A549 (cell line): ENCODE data around the gene TKTL2.

Experiments used
- CBX2 ChIP-seq: fragments of 200-600 bp; sonication (generic); IDR thresholded peaks from 2 replicates; pipeline ENCODE4 v1.6.1; 2016; ENCODE audit warnings: low read depth, mild to moderate bottlenecking, borderline replicate concordance
- MAFK ChIP-seq: fragments of 450-650 bp; IDR thresholded peaks from 2 replicates; pipeline ENCODE4 v1.6.1; 2014; ENCODE audit not compliant: partially characterized antibody
- NPAS2 ChIP-seq: fragments of 250-450 bp; sonication (Bioruptor Pico); IDR thresholded peaks from 2 replicates; pipeline ENCODE4 v1.8.0; 2022; ENCODE audit warnings: mild to moderate bottlenecking, moderate library complexity, borderline replicate concordance
- POLR2A ChIP-seq: IDR thresholded peaks from 2 replicates; pipeline ENCODE4 v1.6.1; 2012; ENCODE audit warnings: mild to moderate bottlenecking, low read length
- POLR2AphosphoS2 ChIP-seq: conservative IDR thresholded peaks from 2 replicates; pipeline ENCODE4 v1.6.1; 2012; ENCODE audit warnings: low read length, improper control_type of control experiment, inconsistent platforms
- RAD21 ChIP-seq, 2 experiments: fragments of >200 bp in 1 of 2; sonication (Bioruptor Twin) in 1 of 2; formaldehyde crosslinking in 1 of 2; IDR thresholded peaks in 1 of 2; conservative IDR thresholded peaks in 1 of 2; 2 replicates in 1 of 2; 3 replicates in 1 of 2; pipeline ENCODE4 v1.6.1; 2012 to 2018; ENCODE audit warnings: inconsistent platforms in 1 of 2
- TF ChIP-seq, protein P1 (sequence below): fragments of 450-650 bp; IDR thresholded peaks from 2 replicates; pipeline ENCODE4 v1.6.1; 2014; ENCODE audit warnings: antibody characterized with exemption
- TF ChIP-seq, protein P2 (sequence below): IDR thresholded peaks from 2 replicates; pipeline ENCODE4 v1.6.1; 2012
- TF ChIP-seq, protein P3 (sequence below): fragments of 250-450 bp; sonication (Bioruptor Pico); IDR thresholded peaks from 2 replicates; pipeline ENCODE4 v1.5.0; 2020; ENCODE audit warnings: low read depth, mild to moderate bottlenecking, moderate library complexity
- TF ChIP-seq, protein P4 (sequence below): fragments of >200 bp; sonication (Bioruptor Twin); formaldehyde crosslinking; IDR thresholded peaks from 3 replicates; pipeline ENCODE4 v1.5.1; 2016
- TF ChIP-seq, protein P5 (sequence below): fragments of 250-450 bp; sonication (Bioruptor Pico); IDR thresholded peaks from 2 replicates; pipeline ENCODE4 v1.5.0; 2021; ENCODE audit warnings: mild to moderate bottlenecking, moderate library complexity, borderline replicate concordance

DNA sequence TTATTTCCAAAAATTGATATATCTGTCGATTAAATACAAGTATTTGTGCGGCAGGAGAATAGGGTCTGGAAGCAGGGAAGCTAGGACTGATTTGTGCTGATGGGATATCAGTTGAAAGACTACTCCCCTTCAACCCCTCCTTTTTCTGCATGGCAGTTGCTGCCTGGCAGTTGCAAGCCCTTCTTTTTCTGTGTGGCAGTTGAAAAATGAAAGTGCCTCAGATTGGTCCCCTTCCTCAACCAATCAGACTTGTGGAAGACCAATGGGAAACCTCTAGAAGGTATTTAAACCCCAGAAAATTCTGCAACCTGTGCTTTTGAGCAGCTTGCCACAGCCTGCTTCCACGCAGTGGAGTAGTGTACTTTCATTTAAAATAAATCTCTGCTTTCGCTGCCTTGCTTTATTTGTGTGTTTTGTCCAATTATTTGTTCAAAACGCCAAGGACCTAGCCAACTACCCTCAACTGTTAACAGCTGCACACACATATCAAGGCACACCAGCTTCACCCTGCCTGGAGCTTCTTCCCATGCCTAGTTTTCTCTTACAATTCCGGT is 19.5 kb upstream of the TKTL2 start:
- TF ChIP-seq, protein P1, sequence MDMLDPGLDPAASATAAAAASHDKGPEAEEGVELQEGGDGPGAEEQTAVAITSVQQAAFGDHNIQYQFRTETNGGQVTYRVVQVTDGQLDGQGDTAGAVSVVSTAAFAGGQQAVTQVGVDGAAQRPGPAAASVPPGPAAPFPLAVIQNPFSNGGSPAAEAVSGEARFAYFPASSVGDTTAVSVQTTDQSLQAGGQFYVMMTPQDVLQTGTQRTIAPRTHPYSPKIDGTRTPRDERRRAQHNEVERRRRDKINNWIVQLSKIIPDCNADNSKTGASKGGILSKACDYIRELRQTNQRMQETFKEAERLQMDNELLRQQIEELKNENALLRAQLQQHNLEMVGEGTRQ: no peak
- TF ChIP-seq, protein P2, sequence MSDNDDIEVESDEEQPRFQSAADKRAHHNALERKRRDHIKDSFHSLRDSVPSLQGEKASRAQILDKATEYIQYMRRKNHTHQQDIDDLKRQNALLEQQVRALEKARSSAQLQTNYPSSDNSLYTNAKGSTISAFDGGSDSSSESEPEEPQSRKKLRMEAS: no peak
- no peak for TF ChIP-seq POLR2AphosphoS2
- no peak for TF ChIP-seq NPAS2
- TF ChIP-seq, protein P3, sequence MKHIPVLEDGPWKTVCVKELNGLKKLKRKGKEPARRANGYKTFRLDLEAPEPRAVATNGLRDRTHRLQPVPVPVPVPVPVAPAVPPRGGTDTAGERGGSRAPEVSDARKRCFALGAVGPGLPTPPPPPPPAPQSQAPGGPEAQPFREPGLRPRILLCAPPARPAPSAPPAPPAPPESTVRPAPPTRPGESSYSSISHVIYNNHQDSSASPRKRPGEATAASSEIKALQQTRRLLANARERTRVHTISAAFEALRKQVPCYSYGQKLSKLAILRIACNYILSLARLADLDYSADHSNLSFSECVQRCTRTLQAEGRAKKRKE (CRISPR knock-in tag): no peak
- TF ChIP-seq, protein P4, sequence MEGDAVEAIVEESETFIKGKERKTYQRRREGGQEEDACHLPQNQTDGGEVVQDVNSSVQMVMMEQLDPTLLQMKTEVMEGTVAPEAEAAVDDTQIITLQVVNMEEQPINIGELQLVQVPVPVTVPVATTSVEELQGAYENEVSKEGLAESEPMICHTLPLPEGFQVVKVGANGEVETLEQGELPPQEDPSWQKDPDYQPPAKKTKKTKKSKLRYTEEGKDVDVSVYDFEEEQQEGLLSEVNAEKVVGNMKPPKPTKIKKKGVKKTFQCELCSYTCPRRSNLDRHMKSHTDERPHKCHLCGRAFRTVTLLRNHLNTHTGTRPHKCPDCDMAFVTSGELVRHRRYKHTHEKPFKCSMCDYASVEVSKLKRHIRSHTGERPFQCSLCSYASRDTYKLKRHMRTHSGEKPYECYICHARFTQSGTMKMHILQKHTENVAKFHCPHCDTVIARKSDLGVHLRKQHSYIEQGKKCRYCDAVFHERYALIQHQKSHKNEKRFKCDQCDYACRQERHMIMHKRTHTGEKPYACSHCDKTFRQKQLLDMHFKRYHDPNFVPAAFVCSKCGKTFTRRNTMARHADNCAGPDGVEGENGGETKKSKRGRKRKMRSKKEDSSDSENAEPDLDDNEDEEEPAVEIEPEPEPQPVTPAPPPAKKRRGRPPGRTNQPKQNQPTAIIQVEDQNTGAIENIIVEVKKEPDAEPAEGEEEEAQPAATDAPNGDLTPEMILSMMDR: no peak
- TF ChIP-seq RAD21 (conservative IDR thresholded peaks at IDR 0.05 in 1 of 2, IDR thresholded peaks at IDR 0.05 in 1 of 2): no peak
- no peak for TF ChIP-seq MAFK
- TF ChIP-seq POLR2A: no peak
- no peak for TF ChIP-seq CBX2
- TF ChIP-seq, protein P5, sequence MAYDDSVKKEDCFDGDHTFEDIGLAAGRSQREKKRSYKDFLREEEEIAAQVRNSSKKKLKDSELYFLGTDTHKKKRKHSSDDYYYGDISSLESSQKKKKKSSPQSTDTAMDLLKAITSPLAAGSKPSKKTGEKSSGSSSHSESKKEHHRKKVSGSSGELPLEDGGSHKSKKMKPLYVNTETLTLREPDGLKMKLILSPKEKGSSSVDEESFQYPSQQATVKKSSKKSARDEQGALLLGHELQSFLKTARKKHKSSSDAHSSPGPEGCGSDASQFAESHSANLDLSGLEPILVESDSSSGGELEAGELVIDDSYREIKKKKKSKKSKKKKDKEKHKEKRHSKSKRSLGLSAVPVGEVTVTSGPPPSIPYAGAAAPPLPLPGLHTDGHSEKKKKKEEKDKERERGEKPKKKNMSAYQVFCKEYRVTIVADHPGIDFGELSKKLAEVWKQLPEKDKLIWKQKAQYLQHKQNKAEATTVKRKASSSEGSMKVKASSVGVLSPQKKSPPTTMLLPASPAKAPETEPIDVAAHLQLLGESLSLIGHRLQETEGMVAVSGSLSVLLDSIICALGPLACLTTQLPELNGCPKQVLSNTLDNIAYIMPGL: no peak
